ENCODE measurements around the gene MAGEA2. TPM values are rescaled to one million over a fixed set of nuclear protein-coding genes. Genes with fewer than 3 reads are reported as not detected.
"Not testable (repeated sequence)": the region's sequence is repeated elsewhere in the genome, so short reads cannot be mapped to it uniquely, and the experiment has no call there.

Gene MAGEA2
- not detected for total RNA-seq

GRCh38 chrX:152753686-152754650 lies at the start of gene MAGEA2:
TSS of gene MAGEA2 (minus strand) at chrX:152753842. CDS start at chrX:152751363, 2,479 bp downstream.
- not testable (repeated sequence) for H3K27me3 Mint-ChIP-seq (ENCODE audit: low read depth); H3K4me3 Mint-ChIP-seq; H3K36me3 Mint-ChIP-seq (ENCODE audit: insufficient read depth in 2 of 2); DNase-seq; ATAC-seq (replicated peaks in 1 of 2); H3K4me1 Mint-ChIP-seq (ENCODE audit: low read depth); H3K9me3 Mint-ChIP-seq; H3K27ac Mint-ChIP-seq

- Mint-ChIP-seq H3K4me1 (ENCODE audit: low read depth) (no peaks in the 10 kb centered on the region), H3K27me3 (ENCODE audit: low read depth) (peaks cover 63% of the 10 kb centered on the region), H3K27ac (no peak overlapping the region), H3K9me3 (no peaks in the 10 kb centered on the region), H3K4me3 (no peak overlapping the region), H3K36me3 (ENCODE audit: insufficient read depth in 2 of 2) (no peaks in the 10 kb centered on the region)
- DNase-seq (no peak), ATAC-seq (replicated peaks in 1 of 2) (no peak)
Measured at GRCh38 chrX:152798945-152799344, 45.3 kb upstream of the MAGEA2 start.

GRCh38 chrX:152787062-152787461 lies 33.4 kb upstream of the MAGEA2 start:
- not testable (repeated sequence) for H3K27ac Mint-ChIP-seq; H3K9me3 Mint-ChIP-seq; H3K36me3 Mint-ChIP-seq (ENCODE audit: insufficient read depth in 2 of 2); H3K27me3 Mint-ChIP-seq (ENCODE audit: low read depth); H3K4me1 Mint-ChIP-seq (ENCODE audit: low read depth); H3K4me3 Mint-ChIP-seq; DNase-seq
- peak; percentile 53 to 55 for ATAC-seq (replicated peaks in 1 of 2)

- DNase-seq; H3K4me1 Mint-ChIP-seq (ENCODE audit: low read depth); H3K9me3 Mint-ChIP-seq; H3K27me3 Mint-ChIP-seq (ENCODE audit: low read depth); H3K27ac Mint-ChIP-seq; ATAC-seq (replicated peaks in 1 of 2); H3K4me3 Mint-ChIP-seq; H3K36me3 Mint-ChIP-seq (ENCODE audit: insufficient read depth in 2 of 2): not testable (repeated sequence)
Measured at GRCh38 chrX:152769549-152770289, 16.1 kb upstream of the MAGEA2 start, which contains the start of gene MAGEA6. TSS of gene MAGEA6 (minus strand) at chrX:152769689. CDS start at chrX:152767650, 2,039 bp downstream.

GRCh38 chrX:152766562-152766961 lies 12.9 kb upstream of the MAGEA2 start:
- H3K4me3 Mint-ChIP-seq; DNase-seq; H3K27me3 Mint-ChIP-seq (ENCODE audit: low read depth); H3K27ac Mint-ChIP-seq; H3K4me1 Mint-ChIP-seq (ENCODE audit: low read depth); H3K9me3 Mint-ChIP-seq; H3K36me3 Mint-ChIP-seq (ENCODE audit: insufficient read depth in 2 of 2); ATAC-seq (replicated peaks in 1 of 2): not testable (repeated sequence)

GRCh38 chrX:152761582-152761981 lies 7.9 kb upstream of the MAGEA2 start:
- H3K4me3 Mint-ChIP-seq; H3K9me3 Mint-ChIP-seq; H3K27me3 Mint-ChIP-seq (ENCODE audit: low read depth); DNase-seq; H3K36me3 Mint-ChIP-seq (ENCODE audit: insufficient read depth in 2 of 2); ATAC-seq (replicated peaks in 1 of 2); H3K4me1 Mint-ChIP-seq (ENCODE audit: low read depth); H3K27ac Mint-ChIP-seq: not testable (repeated sequence)

GRCh38 chrX:152759544-152759943 lies 5.9 kb upstream of the MAGEA2 start:
- H3K27ac Mint-ChIP-seq; H3K27me3 Mint-ChIP-seq (ENCODE audit: low read depth); H3K36me3 Mint-ChIP-seq (ENCODE audit: insufficient read depth in 2 of 2); H3K4me3 Mint-ChIP-seq; ATAC-seq (replicated peaks in 1 of 2); H3K9me3 Mint-ChIP-seq; DNase-seq; H3K4me1 Mint-ChIP-seq (ENCODE audit: low read depth): not testable (repeated sequence)

GRCh38 chrX:152758918-152759317 lies 5.3 kb upstream of the MAGEA2 start, which contains the start of gene CSAG3:
TSS of gene CSAG3 (plus strand) at chrX:152759218.
- not testable (repeated sequence) for H3K27me3 Mint-ChIP-seq (ENCODE audit: low read depth); H3K36me3 Mint-ChIP-seq (ENCODE audit: insufficient read depth in 2 of 2); H3K4me3 Mint-ChIP-seq; DNase-seq; H3K4me1 Mint-ChIP-seq (ENCODE audit: low read depth); H3K9me3 Mint-ChIP-seq; ATAC-seq (replicated peaks in 1 of 2); H3K27ac Mint-ChIP-seq

- not testable (repeated sequence) for DNase-seq; H3K4me1 Mint-ChIP-seq (ENCODE audit: low read depth); H3K27ac Mint-ChIP-seq; H3K4me3 Mint-ChIP-seq; ATAC-seq (replicated peaks in 1 of 2); H3K9me3 Mint-ChIP-seq; H3K27me3 Mint-ChIP-seq (ENCODE audit: low read depth); H3K36me3 Mint-ChIP-seq (ENCODE audit: insufficient read depth in 2 of 2)
Measured at GRCh38 chrX:152754871-152755270, 1.2 kb upstream of the MAGEA2 start.

GRCh38 chrX:152738560-152738959 lies 15.1 kb downstream of the MAGEA2 start:
- no peaks in the 10 kb centered on the region for H3K36me3 Mint-ChIP-seq (ENCODE audit: insufficient read depth in 2 of 2)
- H3K27ac Mint-ChIP-seq: no peak overlapping the region
- no peak for ATAC-seq (replicated peaks in 1 of 2)
- H3K9me3 Mint-ChIP-seq: no peaks in the 10 kb centered on the region
- peaks cover 9% of the 10 kb centered on the region for H3K27me3 Mint-ChIP-seq (ENCODE audit: low read depth)
- no peak for DNase-seq
- no peaks in the 10 kb centered on the region for H3K4me1 Mint-ChIP-seq (ENCODE audit: low read depth)
- H3K4me3 Mint-ChIP-seq: no peak overlapping the region

- not testable (repeated sequence) for H3K36me3 Mint-ChIP-seq (ENCODE audit: insufficient read depth in 2 of 2); DNase-seq; H3K4me1 Mint-ChIP-seq (ENCODE audit: low read depth); H3K27ac Mint-ChIP-seq; H3K9me3 Mint-ChIP-seq; H3K27me3 Mint-ChIP-seq (ENCODE audit: low read depth); ATAC-seq (replicated peaks in 1 of 2); H3K4me3 Mint-ChIP-seq
Measured at GRCh38 chrX:152736528-152736927, 17.1 kb downstream of the MAGEA2 start.

- DNase-seq (no peak), ATAC-seq (replicated peaks in 1 of 2) (no peak)
- no peaks in the 10 kb centered on the region for H3K4me1 Mint-ChIP-seq (ENCODE audit: low read depth)
- no peaks in the 10 kb centered on the region for H3K36me3 Mint-ChIP-seq (ENCODE audit: insufficient read depth in 2 of 2)
- H3K27ac Mint-ChIP-seq: no peak overlapping the region
- H3K27me3 Mint-ChIP-seq (ENCODE audit: low read depth): no peaks in the 10 kb centered on the region
- no peak overlapping the region for H3K4me3 Mint-ChIP-seq
- no peaks in the 10 kb centered on the region for H3K9me3 Mint-ChIP-seq
Measured at GRCh38 chrX:152735860-152736511, 17.7 kb downstream of the MAGEA2 start.

GRCh38 chrX:152735101-152735500 lies 18.5 kb downstream of the MAGEA2 start:
- Mint-ChIP-seq H3K9me3 (no peaks in the 10 kb centered on the region), H3K27ac (no peak overlapping the region), H3K4me1 (ENCODE audit: low read depth) (no peaks in the 10 kb centered on the region), H3K27me3 (ENCODE audit: low read depth) (peaks cover 6% of the 10 kb centered on the region), H3K4me3 (no peak overlapping the region), H3K36me3 (ENCODE audit: insufficient read depth in 2 of 2) (no peaks in the 10 kb centered on the region)
- ATAC-seq (replicated peaks in 1 of 2) (no peak), DNase-seq (no peak)
